ELF-1 (cell line): ENCODE data around the gene NPIPA8.
"Not testable (repeated sequence)": the region's sequence is repeated elsewhere in the genome, so short reads cannot be mapped to it uniquely, and the experiment has no call there.

ENCODE experiments used
- DNase-seq: peaks from one replicate; pipeline ENCODE4 v3.0.0-alpha.2; 2016; ENCODE audit warnings: low read depth, low spot score

Gene NPIPA8

GRCh38 chr16:18336636-18337035, at the start of gene NPIPA8:
NPIPA8 (minus strand) TSS chr16:18336736; CDS start chr16:18332662, 4,074 bp downstream.
- not testable (repeated sequence) for DNase-seq

GRCh38 chr16:18385285-18385684, 48.7 kb upstream of the NPIPA8 start:
- not testable (repeated sequence) for DNase-seq

GRCh38 chr16:18384869-18385268, 48.3 kb upstream of the NPIPA8 start:
- DNase-seq, result not testable (repeated sequence)

- not testable (repeated sequence) for DNase-seq
These were observed 47.6 kb upstream of the NPIPA8 start for GRCh38 chr16:18384098-18384636.

GRCh38 chr16:18382696-18383095, 46.2 kb upstream of the NPIPA8 start:
- not testable (repeated sequence) for DNase-seq

- not testable (repeated sequence) for DNase-seq
These were observed 11.2 kb upstream of the NPIPA8 start for GRCh38 chr16:18347742-18348141.

GRCh38 chr16:18346993-18347392, 10.5 kb upstream of the NPIPA8 start:
- not testable (repeated sequence) for DNase-seq

- DNase-seq, result not testable (repeated sequence)
These were observed 8.1 kb upstream of the NPIPA8 start for GRCh38 chr16:18344634-18345033.

GRCh38 chr16:18341986-18342385, 5.5 kb upstream of the NPIPA8 start:
- not testable (repeated sequence) for DNase-seq

GRCh38 chr16:18341417-18341960, 5.0 kb upstream of the NPIPA8 start:
- not testable (repeated sequence) for DNase-seq

GRCh38 chr16:18339210-18339609, 2.7 kb upstream of the NPIPA8 start:
- DNase-seq, result not testable (repeated sequence)

GRCh38 chr16:18311811-18312210, 24.7 kb downstream of the NPIPA8 start:
- DNase-seq, result not testable (repeated sequence)

- not testable (repeated sequence) for DNase-seq
These were observed 27.4 kb downstream of the NPIPA8 start for GRCh38 chr16:18309159-18309558.

GRCh38 chr16:18307241-18307640, 29.3 kb downstream of the NPIPA8 start:
- not testable (repeated sequence) for DNase-seq

GRCh38 chr16:18306066-18306465, 30.5 kb downstream of the NPIPA8 start:
- DNase-seq, result not testable (repeated sequence)

GRCh38 chr16:18303059-18303706, 33.4 kb downstream of the NPIPA8 start:
- DNase-seq, result not testable (repeated sequence)

GRCh38 chr16:18297714-18298113, 38.8 kb downstream of the NPIPA8 start:
- DNase-seq, result not testable (repeated sequence)

GRCh38 chr16:18296931-18297330, 39.6 kb downstream of the NPIPA8 start:
- DNase-seq, result not testable (repeated sequence)

- DNase-seq, result not testable (repeated sequence)
These were observed 42.2 kb downstream of the NPIPA8 start for GRCh38 chr16:18294371-18294770.

GRCh38 chr16:18293337-18293956, 43.1 kb downstream of the NPIPA8 start:
- DNase-seq, result not testable (repeated sequence)

GRCh38 chr16:18290959-18291358, 45.6 kb downstream of the NPIPA8 start:
- DNase-seq, result not testable (repeated sequence)

- DNase-seq, result not testable (repeated sequence)
These were observed 50.2 kb downstream of the NPIPA8 start for GRCh38 chr16:18286342-18286741.
